ENCODE results near the gene IGF1R.
A peak's percentile ranks its signal among the peaks of the same experiment; 100 is the strongest.

IGF1R gene

GRCh38 chr15:98838387-98839259 is 190.3 kb downstream of the IGF1R start:
- peak in 1 of 2 donors; percentile 8 for DNase-seq

DNA sequence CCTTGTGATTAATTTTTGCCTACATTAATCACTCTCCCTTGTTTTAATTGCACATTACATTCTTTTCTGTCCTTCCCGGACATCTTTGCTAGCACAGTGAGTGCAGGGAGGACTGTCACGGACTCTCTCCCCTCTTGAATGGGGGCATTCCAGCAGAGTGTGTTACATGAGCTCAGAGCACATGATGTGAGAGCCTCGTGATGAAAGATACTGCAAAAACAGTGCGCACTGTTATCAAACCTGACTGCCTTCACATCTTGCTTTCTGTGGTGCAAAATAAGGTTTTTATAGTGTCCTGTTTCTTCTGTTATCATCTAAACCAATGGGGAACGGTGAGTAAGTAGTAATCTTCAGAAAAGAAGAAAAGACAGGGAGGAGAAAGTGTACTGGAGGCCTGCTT is 191.7 kb downstream of the IGF1R start:
- DNase-seq, result no peak

DNA sequence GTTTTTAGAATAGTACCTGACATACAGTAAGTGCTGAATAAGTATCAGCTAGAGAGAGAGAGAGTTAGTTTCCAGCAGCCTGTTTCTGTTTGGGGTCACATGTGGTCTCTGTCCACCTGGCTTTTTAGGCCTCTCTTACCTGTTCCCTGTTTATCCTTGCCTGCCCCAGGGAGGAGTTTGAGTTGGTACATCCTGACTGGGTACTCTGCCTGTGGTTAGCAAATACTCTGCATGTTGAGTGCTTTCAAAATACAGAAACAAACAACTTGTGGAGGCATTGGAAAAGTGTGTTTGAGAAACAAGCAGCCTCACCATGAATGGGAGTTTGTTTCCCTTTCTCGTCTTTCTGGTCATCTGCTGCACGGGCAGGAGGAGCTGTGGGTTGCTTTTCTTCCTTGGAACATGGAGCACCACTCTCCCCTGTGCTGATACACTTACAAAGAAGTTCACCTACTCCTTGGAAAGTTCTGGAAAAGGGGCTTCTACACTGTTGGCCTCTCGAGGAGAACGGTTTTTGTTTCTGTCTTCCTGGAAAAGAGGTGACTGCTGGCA is 193.2 kb downstream of the IGF1R start:
- DNase-seq, result no peak

DNA sequence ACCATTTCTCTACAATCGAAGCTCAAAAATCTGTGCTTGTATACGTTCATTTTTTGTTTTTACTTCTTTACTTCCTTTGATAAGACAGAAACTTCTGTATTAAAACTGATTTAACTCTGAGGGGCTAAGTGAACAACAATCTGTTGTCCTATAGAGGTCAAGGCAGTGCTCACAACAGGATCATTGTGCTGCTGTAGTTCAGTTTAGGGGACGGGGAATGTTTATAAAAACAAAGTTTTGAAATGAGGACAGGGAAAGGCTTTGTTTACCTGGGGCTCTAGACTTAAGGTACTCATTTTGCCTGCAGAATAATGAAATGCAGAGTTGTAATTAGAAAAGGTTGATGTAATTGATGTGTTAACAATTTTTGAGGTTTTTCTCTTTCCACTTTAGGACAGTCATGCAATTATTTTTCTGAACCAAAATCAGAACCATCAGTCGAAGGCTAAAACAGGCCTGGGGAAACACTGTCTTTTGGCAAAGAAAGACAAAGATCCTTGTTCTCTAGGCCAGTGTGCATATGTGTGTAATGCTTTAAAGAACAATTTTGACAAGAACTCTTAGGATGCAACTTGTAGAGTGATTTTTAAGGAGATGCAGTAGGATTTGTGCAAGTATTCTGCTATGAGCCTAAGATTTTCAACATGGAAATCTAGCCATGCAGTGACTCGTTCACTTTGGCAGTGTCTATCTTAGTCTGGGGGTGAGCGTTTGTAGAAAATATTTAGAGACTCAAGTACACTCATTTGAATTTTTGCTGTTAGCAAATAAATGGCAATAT is 194.0 kb downstream of the IGF1R start:
- no peak for DNase-seq

GRCh38 chr15:98842973-98843285 is 194.6 kb downstream of the IGF1R start:
- DNase-seq, result peak; percentile 24 to 27

DNA sequence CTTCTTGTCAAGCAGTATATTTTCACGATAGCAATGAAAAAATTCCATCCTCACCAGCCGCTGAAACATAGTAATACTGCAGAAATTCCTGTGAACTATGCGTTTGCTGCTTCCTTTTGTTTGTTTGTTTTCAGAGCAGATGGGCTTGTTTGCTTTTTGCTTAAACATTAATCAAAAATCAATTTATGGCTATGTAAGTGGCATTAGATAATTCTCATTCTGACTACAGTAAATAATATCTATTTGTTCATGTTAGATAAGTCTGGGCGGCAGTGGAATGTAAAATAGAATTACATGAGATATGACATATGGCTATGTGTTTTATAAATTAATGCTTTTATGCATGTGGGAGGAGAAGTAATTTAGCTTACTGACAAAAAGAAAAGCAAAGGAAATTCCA is 195.5 kb downstream of the IGF1R start:
- no peak for DNase-seq

GRCh38 chr15:98844261-98844660 is 195.9 kb downstream of the IGF1R start:
- no peak for DNase-seq

DNA sequence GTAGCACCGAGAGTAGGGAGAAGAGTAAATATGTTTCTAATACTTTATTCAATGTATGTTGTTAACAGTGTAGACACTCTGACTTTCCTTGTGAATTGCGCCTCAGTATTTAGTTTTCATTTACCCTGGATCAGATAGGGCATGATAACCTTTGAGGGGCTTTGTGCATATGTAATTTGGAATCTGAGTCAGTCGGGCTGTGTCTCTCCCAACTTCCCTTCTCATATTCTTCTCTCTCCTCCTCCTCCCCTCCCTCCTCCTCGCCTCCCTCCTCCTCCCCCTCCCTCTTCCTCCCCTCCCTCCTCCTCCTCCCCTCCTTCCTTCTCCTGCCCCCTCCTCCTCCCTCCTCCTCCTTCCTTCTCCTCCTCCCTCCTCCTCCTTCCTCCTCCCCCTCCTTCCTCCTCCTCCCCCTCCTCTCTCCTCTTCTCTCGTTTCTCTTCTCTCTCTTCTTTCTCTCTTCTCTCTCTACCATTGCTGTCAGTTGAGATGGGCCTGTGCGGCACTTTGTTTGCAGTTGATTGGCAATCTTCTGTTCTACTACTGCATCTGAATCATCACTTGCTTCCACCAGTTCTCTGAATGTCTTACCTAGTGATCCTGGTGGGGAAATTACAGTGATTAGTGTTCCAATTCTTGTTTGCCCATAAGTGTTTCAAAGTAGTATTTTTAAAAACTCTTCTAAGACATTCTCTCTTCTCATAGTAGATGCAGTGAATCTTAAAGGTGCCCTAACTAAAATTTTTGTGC is 197.0 kb downstream of the IGF1R start:
- DNase-seq, result no peak

GRCh38 chr15:98850961-98851572 is 202.7 kb downstream of the IGF1R start:
- DNase-seq, result peak; percentile 75 to 76

DNA sequence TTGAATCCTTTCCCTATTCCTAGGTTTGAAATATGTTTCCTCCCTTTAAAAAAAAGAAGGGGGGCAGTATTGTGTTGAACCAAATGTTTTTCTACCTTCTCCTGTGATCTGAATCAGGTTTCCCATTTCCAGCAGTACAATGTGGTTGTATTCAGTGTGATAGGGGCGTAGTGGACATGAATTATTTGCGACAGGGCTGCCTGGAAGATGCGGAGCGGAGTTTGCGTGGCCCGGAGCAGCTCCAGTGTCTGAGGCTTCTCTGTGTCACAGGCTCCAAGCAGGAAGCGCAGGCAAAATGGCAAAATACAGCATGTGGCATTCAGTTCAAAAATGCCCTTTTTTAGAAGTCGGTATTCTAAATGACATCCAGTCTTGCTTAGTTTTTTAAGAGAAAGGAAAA is 204.8 kb downstream of the IGF1R start:
- peak; percentile 92 for DNase-seq

DNA sequence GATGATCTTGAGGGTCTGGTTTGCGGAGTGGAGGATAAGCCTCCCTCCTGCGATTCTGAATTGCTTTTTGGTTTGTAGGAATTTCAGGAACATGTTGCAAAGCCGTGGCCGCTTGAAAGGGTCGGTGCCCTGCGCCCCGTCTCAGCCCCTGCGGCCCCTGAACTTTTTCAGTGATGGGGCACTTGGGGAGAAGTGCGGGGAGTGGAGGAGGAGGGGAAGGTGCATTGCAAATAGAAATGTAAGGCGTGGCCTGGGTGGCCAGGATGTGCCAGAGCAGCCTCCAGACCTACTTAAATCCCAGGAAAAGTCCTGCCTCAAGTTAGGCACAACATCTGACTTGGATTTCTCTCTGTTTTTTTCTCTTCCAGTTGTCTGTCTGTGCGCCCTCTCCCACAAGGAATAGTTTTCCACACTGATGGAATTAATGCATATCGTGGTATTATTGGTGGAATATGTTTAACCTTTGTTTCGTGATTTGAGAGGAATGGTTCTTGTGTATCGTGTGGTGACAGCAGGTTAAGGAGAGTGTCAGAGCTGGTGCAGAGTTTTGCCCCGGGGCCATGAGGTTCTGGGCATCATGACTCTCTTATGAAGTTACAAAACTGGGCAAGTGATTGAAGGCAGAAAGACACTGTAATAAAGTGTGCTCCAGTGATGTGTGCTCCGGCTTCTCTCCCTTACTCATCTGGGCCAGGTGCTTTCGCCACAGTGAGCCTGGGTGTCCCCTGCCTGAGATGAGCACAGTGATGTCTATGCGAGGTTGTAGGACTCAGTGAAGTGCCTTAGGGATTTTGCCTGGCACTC is 205.5 kb downstream of the IGF1R start:
- DNase-seq, result no peak

GRCh38 chr15:98854496-98854895 is 206.2 kb downstream of the IGF1R start:
- no peak for DNase-seq

DNA sequence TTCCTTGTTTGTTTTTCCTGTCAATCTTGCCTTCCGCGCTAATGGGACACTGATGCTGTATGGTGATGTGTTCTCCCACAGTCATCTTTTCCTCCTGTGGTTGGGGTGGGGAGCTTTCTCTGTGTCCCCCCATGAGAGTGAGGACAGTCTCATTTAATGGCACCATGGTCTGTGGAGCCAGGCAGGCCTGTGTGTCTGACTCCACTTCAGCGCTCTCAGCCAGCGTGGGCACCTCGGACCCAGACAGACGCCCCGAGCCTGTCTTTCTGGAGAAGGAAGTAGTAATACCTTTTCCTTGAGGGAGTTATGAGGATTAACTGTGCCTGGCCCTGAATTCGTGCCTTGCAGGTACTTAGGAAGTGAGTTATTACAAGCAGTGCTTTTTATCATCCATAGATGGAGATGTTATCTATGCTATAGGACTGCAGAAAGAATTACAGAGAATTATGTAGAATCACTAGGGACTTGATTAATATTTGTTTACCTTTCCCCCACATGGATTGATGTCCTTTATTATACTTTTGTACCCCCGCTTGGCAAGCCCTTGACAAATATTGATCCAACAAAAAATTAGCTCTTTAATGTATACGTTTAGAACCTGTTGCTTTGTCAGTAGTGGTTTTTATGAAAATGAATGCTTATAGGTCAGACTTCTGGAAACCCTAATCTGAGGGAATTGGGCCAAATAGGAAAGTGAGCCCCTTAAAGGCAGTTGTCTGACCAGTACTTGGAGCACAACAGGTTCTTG is 206.9 kb downstream of the IGF1R start:
- no peak for DNase-seq

DNA sequence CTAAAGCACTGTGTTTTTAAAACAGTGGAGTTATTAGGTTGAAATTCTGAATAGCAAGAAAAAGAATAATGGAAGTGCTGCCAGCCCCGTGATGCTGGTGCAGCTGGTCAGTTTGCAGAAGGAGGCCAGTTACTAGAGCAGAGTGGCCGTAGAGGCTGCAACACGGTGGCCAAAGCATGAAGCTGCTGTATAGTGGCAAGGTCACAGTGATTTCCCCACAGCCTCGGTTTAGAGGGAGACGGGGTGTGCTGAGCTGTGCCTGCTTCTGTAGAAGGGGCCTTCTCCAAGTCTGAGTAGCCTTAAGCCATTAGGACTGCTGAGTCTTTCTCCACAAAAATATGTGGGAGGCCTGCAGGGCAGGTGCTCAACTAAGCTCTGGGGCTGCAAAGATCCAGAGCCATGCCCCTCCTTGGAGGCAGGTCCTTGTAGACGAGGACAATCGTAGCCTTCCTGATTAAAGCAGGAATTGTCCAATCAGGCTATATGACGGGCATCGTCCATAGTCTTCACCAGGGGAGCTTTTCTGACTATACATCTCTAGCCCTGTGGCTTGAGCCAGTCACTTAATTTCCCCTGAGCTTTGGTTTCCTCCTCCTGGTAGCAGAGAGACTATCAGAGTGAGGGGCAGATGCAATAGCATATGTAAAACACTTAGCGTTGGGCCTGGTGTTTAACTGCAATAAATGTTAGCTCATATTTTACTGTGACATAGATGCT is 207.6 kb downstream of the IGF1R start:
- DNase-seq, result no peak

DNA sequence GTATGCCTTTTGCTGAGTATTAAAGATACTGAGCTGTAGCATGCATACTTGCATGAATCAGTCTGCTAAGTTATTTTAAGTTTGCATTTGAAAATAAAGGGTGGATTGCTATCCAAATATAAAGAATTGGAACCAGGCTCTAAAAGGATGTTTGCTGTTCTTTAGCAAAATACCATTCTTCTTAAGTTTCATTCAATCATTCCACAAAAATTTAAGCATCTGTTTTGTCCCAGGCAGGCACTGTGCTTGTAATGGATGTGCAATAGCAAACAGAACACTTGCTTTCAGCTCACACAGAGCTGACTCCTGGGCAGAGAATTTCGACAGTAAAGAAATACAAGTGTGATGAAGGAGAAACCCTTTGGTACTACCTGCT is 208.2 kb downstream of the IGF1R start:
- no peak for DNase-seq

- DNase-seq, result peak; percentile 49 to 52
Observed at GRCh38 chr15:98858610-98859023, 210.3 kb downstream of the IGF1R start.

- no peak for DNase-seq
Observed at GRCh38 chr15:98859149-98859548, 210.8 kb downstream of the IGF1R start.

- DNase-seq, result peak in 1 of 2 donors; percentile 21
Observed at GRCh38 chr15:98860281-98861041, 212.1 kb downstream of the IGF1R start.

DNA sequence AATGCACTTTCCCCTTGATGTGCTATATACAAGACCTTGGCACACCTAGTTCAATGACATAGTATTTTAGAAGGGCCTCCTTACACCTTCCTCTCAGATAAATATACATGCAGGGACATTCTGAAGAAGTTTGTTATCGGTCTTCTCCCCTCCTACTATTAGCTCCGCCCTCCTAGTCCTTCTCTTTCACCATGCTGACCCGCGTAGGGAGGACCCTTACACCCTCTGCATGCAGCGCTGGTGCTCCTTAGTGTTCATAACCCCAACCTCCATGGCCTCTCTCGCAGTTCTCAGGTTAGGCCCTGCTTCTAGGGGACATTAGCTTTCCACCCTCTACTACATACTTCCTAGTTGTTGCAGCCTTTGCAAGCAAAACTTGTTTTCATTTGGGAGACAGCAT is 212.8 kb downstream of the IGF1R start:
- no peak for DNase-seq

All from inflammatory macrophage (primary cell).